Measurements from ENCODE around the gene EPG5. TPM values are rescaled to one million over a fixed set of nuclear protein-coding genes. Genes with fewer than 3 reads are reported as not detected.

Gene EPG5
- total RNA-seq, 1 experiment from 2014 or later = 16.1 TPM

DNA sequence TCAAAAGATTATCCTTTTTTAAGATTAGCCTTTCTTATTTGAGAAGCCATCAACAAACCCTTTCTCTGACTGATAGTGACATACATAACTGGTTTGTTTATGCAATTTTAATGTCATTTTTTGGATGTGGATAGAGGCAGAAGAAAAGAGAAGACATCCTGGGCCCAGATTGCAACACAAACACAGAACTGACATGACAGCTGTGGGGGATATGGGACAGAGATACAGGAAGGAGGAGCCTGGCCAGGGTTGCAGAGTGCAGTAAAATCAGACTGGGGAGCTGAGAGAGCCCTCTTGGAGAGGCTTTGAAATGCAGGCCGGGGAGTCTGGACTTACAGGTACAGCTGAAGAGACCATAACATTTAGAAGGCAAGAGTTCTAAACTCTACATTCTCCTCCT lies 76.5 kb downstream of the EPG5 start:
- Mint-ChIP-seq H3K27me3 (ENCODE audit: low read depth) (no peaks in the 10 kb centered on the region), H3K4me1 (no peaks in the 10 kb centered on the region), H3K27ac (peak overlapping the region in 2 of 3 experiments; percentile 6 to 59; a peak in 3 of 7 replicates), H3K4me3 (no peak overlapping the region), H3K36me3 (ENCODE audit: insufficient read depth in 1 of 3, low read depth in 3 of 3) (peaks cover 0 to 13% (median 6%) of the 10 kb centered on the region in 3 experiments; a peak in 3 of 7 replicates), H3K9me3 (no peaks in the 10 kb centered on the region)
- Histone ChIP-seq H2AFZ (ENCODE audit: low read length) (no peak overlapping the region), H4K91ac (ENCODE audit: insufficient read length, low read depth, low read length) (no peak overlapping the region), H3K23ac (ENCODE audit: insufficient read length, low read depth, low read length) (no peak overlapping the region), H2BK12ac (ENCODE audit: insufficient read length, low read depth, low read length) (no peak overlapping the region), H2BK120ac (ENCODE audit: low read depth, low read length, poor library complexity, severe bottlenecking) (no peak overlapping the region), H3K27me3 (ENCODE audit: insufficient read depth, low read length) (no peaks in the 10 kb centered on the region), H3K18ac (ENCODE audit: insufficient read length, low read depth, low read length) (no peak overlapping the region), H3K56ac (ENCODE audit: insufficient read length, low read depth, low read length) (no peak overlapping the region), H3K23me2 (ENCODE audit: insufficient read length, low read depth, low read length, poor library complexity, severe bottlenecking) (no peaks in the 10 kb centered on the region), H3T11ph (ENCODE audit: low read length) (no peak overlapping the region), H4K5ac (ENCODE audit: insufficient read length, low read depth, low read length) (no peak overlapping the region), H2AK5ac (ENCODE audit: insufficient read length, low read length) (no peak overlapping the region), H3K9ac (ENCODE audit: extremely low read depth, insufficient read length, low read length) (no peak overlapping the region), H3K4ac (ENCODE audit: low read depth, low read length) (no peak overlapping the region), H3K4me2 (ENCODE audit: insufficient read depth, insufficient read length, low read length) (no peak overlapping the region), H3K27ac (ENCODE audit: insufficient read length, low read depth, low read length) (no peak overlapping the region), H2BK20ac (ENCODE audit: low read depth, low read length, poor library complexity, severe bottlenecking) (no peak overlapping the region), H3K14ac (ENCODE audit: insufficient read depth, low read length) (no peak overlapping the region), H2BK15ac (ENCODE audit: low read depth, low read length) (no peak overlapping the region), H3K79me1 (ENCODE audit: insufficient read depth, low read depth, low read length, poor library complexity, severe bottlenecking) (no peaks in the 10 kb centered on the region), H4K8ac (replicated peaks; ENCODE audit: insufficient read length, low read depth, low read length) (no peak overlapping the region), H3K9me3 (ENCODE audit: control insufficient read depth, low read depth, low read length) (no peaks in the 10 kb centered on the region), H3K4me1 (ENCODE audit: insufficient read depth, low read length) (no peaks in the 10 kb centered on the region), H3K79me2 (ENCODE audit: insufficient read depth, low read length) (no peaks in the 10 kb centered on the region), H4K20me1 (ENCODE audit: control insufficient read depth, insufficient read depth, insufficient read length) (no peaks in the 10 kb centered on the region), H2BK5ac (ENCODE audit: insufficient read length, low read length) (no peak overlapping the region)
- no peak for DNase-seq
- no CpG with 5 or more reads among the region's 1 CpG for whole genome bisulfite sequencing (ENCODE audit: extremely low coverage, insufficient read length, low lambda C conversion rate)
- TF ChIP-seq, protein P1, sequence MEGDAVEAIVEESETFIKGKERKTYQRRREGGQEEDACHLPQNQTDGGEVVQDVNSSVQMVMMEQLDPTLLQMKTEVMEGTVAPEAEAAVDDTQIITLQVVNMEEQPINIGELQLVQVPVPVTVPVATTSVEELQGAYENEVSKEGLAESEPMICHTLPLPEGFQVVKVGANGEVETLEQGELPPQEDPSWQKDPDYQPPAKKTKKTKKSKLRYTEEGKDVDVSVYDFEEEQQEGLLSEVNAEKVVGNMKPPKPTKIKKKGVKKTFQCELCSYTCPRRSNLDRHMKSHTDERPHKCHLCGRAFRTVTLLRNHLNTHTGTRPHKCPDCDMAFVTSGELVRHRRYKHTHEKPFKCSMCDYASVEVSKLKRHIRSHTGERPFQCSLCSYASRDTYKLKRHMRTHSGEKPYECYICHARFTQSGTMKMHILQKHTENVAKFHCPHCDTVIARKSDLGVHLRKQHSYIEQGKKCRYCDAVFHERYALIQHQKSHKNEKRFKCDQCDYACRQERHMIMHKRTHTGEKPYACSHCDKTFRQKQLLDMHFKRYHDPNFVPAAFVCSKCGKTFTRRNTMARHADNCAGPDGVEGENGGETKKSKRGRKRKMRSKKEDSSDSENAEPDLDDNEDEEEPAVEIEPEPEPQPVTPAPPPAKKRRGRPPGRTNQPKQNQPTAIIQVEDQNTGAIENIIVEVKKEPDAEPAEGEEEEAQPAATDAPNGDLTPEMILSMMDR (conservative IDR thresholded peaks at IDR 0.05) = no peak
